K562 (cell line): ENCODE data around the gene DGCR8. TPM values are rescaled to one million over a fixed set of nuclear protein-coding genes. Genes with fewer than 3 reads are reported as not detected.
A peak's percentile ranks its signal among the peaks of the same experiment; 100 is the strongest.

Experiments
- CBFB ChIP-seq: sonication (generic); formaldehyde crosslinking; IDR thresholded peaks from 2 replicates; pipeline ENCODE4 v1.4.0; 2020; ENCODE audit warnings: mild to moderate bottlenecking, missing genetic modification reagents
- ELK3 ChIP-seq: fragments of 450-650 bp; formaldehyde crosslinking; IDR thresholded peaks from 2 replicates; pipeline ENCODE4 v1.4.0; 2020; ENCODE audit warnings: mild to moderate bottlenecking
- HDAC2 ChIP-seq: fragments of 450-650 bp; IDR thresholded peaks from 2 replicates; pipeline ENCODE4 v1.6.1; 2016; ENCODE audit warnings: mild to moderate bottlenecking
- HES1 ChIP-seq: fragments of 450-650 bp; IDR thresholded peaks from 2 replicates; pipeline ENCODE4 v1.6.1; 2016; ENCODE audit warnings: low read depth, mild to moderate bottlenecking, moderate library complexity
- HMGN3 ChIP-seq: IDR thresholded peaks from 2 replicates; pipeline ENCODE4 v1.6.1; 2011; ENCODE audit warnings: borderline replicate concordance, low read depth, mild to moderate bottlenecking, mixed read lengths, low read length; ENCODE audit not compliant: insufficient read length; ENCODE audit errors: extremely low read depth
- KLF13 ChIP-seq: fragments of 450-650 bp; IDR thresholded peaks from 2 replicates; pipeline ENCODE4 v1.6.1; 2016; ENCODE audit warnings: missing genetic modification characterization, low read depth, mild to moderate bottlenecking, missing compliant biosample characterization, moderate library complexity, borderline replicate concordance
- MAFF ChIP-seq: IDR thresholded peaks from 2 replicates; pipeline ENCODE4 v1.6.1; 2012; ENCODE audit warnings: low read length, improper control_type of control experiment
- MAZ ChIP-seq, 2 experiments: fragments of 450-650 bp in 1 of 2; sonication (generic) in 1 of 2; formaldehyde crosslinking; IDR thresholded peaks in 1 of 2; conservative IDR thresholded peaks in 1 of 2; 2 replicates each; pipeline versions ENCODE4 v1.4.0 to v1.5.0; 2020; ENCODE audit warnings: mild to moderate bottlenecking in 1 of 2, missing genetic modification reagents in 1 of 2
- MLX ChIP-seq, 2 experiments: fragments of 450-650 bp in 1 of 2; sonication (generic) in 1 of 2; formaldehyde crosslinking; conservative IDR thresholded peaks; 2 replicates each; pipeline versions ENCODE4 v1.4.0 to v1.8.1; 2020 to 2022; ENCODE audit warnings: mild to moderate bottlenecking in 1 of 2, missing genetic modification reagents in 1 of 2
- MYNN ChIP-seq, 2 experiments: sonication (generic); formaldehyde crosslinking in 1 of 2; IDR thresholded peaks; 2 replicates each; pipeline versions ENCODE4 v1.5.0 to v1.6.1; 2016 to 2020; ENCODE audit warnings: antibody characterized with exemption in 1 of 2, missing genetic modification reagents in 1 of 2
- PHB2 ChIP-seq: fragments of 450-650 bp; IDR thresholded peaks from 2 replicates; pipeline ENCODE4 v1.6.1; 2017; ENCODE audit warnings: low read depth
- RBBP5 ChIP-seq: fragments of 200-600 bp; sonication (generic); IDR thresholded peaks from 2 replicates; pipeline ENCODE4 v1.6.1; 2012; ENCODE audit warnings: borderline replicate concordance, mild to moderate bottlenecking, low read length, control low read depth, inconsistent platforms; ENCODE audit not compliant: insufficient read depth, poor library complexity, severe bottlenecking
- STAT5A ChIP-seq: IDR thresholded peaks from 2 replicates; pipeline ENCODE4 v1.6.1; 2012; ENCODE audit warnings: low read length, inconsistent platforms, borderline replicate concordance
- ZBTB33 ChIP-seq: sonication (generic); formaldehyde crosslinking; IDR thresholded peaks from 2 replicates; pipeline ENCODE4 v1.8.1; 2023; ENCODE audit warnings: mild to moderate bottlenecking, missing genetic modification reagents
- ZNF175 ChIP-seq: fragments of 200-800 bp; sonication (Bioruptor generic); IDR thresholded peaks from 2 replicates; pipeline ENCODE4 v1.6.1; 2016; ENCODE audit warnings: low read depth, mild to moderate bottlenecking, missing genetic modification characterization, missing compliant biosample characterization
- ZNF212 ChIP-seq: fragments of 450-650 bp; formaldehyde crosslinking; IDR thresholded peaks from 2 replicates; pipeline ENCODE4 v1.4.0; 2020; ENCODE audit warnings: mild to moderate bottlenecking
- ZNF24 ChIP-seq: fragments of 450-650 bp; IDR thresholded peaks from 2 replicates; pipeline ENCODE4 v1.6.1; 2016
- ZNF3 ChIP-seq: fragments of 250-450 bp; sonication (Bioruptor Pico); IDR thresholded peaks from 2 replicates; pipeline ENCODE4 v1.5.0; 2021; ENCODE audit warnings: mild to moderate bottlenecking, moderate library complexity
- ZNF354B ChIP-seq: fragments of 250-450 bp; sonication (Bioruptor Pico); IDR thresholded peaks from 2 replicates; pipeline ENCODE4 v1.4.0; 2020
- ZNF445 ChIP-seq: fragments of 250-450 bp; sonication (Bioruptor Pico); IDR thresholded peaks from 2 replicates; pipeline ENCODE4 v1.4.0; 2020; ENCODE audit warnings: low read depth, mild to moderate bottlenecking, moderate library complexity
- ZNF561 ChIP-seq: fragments of 450-650 bp; formaldehyde crosslinking; conservative IDR thresholded peaks from 2 replicates; pipeline ENCODE4 v1.4.0; 2020; ENCODE audit warnings: mild to moderate bottlenecking, moderate library complexity
- ZNF778 ChIP-seq: fragments of 450-650 bp; formaldehyde crosslinking; IDR thresholded peaks from 2 replicates; pipeline ENCODE4 v1.4.0; 2020; ENCODE audit warnings: mild to moderate bottlenecking, moderate library complexity
- polyA plus RNA-seq, 8 experiments: library from polyadenylated mRNA; depleted of rRNA in 4 of 8; stranded (reverse) in 5 of 8; unstranded in 3 of 8; fragments of >200 nt; fragmentation: Nextera tagmentation in 2 of 8; fragmentation: Illumina TruSeq in 1 of 8; extraction: Ambion mirVana in 2 of 8; extraction: Trizol in 1 of 8; gene quantifications; 2 replicates each; pipeline versions ENCODE4 v1.2.1 to v1.2.3, GENCODE V29; 2011 to 2014; ENCODE audit warnings: inconsistent platforms in 1 of 8, missing spikeins in 1 of 8
- total RNA-seq, 7 experiments: library from RNA; depleted of rRNA in 6 of 7; stranded (reverse); fragments of >200 nt in 6 of 7; fragmentation: Illumina TruSeq in 2 of 7; extraction: Trizol in 2 of 7; gene quantifications; 2 replicates each; pipeline versions ENCODE4 v1.2.1 to v1.2.3, GENCODE V29; 2011 to 2021; ENCODE audit warnings: low replicate concordance in 1 of 7

DGCR8 gene
- total and polyA plus RNA-seq, 9 of the 15 experiments (the other 6 are each of a cell fraction or from before 2014, with no cell fraction given) = 5.9 to 144 (median 80.1) TPM

- TF ChIP-seq MLX (CRISPR knock-in tag; conservative IDR thresholded peaks at IDR 0.05) = 0 out of 4 replicates have a peak, but pooled peaks of 1 of the 2 experiments have one; percentile 36
- no peak for TF ChIP-seq PHB2
- TF ChIP-seq ZNF175 (CRISPR knock-in tag) = no peak
- TF ChIP-seq MAFF = no peak
- TF ChIP-seq ELK3 (CRISPR knock-in tag) = no peak
- no peak for TF ChIP-seq ZNF445 (CRISPR knock-in tag)
- TF ChIP-seq CBFB = no peak
- no peak for TF ChIP-seq ZNF212
- TF ChIP-seq ZNF3 (CRISPR knock-in tag) = no peak
- TF ChIP-seq HMGN3 = peak; percentile 12
- TF ChIP-seq ZNF24 = no peak
- peak; percentile 29 for TF ChIP-seq RBBP5
- no peak for TF ChIP-seq ZNF561
- no peak for TF ChIP-seq MYNN (IDR thresholded peaks at IDR 0.05)
- TF ChIP-seq MYNN (CRISPR knock-in tag; IDR thresholded peaks at IDR 0.05) = no peak
- no peak for TF ChIP-seq ZNF778 (CRISPR knock-in tag)
- no peak for TF ChIP-seq STAT5A
- TF ChIP-seq ZNF354B (CRISPR knock-in tag) = no peak
- peak; percentile 18; the same call in 1 of the 2 replicates for TF ChIP-seq KLF13 (tag)
- TF ChIP-seq MAZ (CRISPR knock-in tag; conservative IDR thresholded peaks at IDR 0.05 in 1 of 2, IDR thresholded peaks at IDR 0.05 in 1 of 2) = 0 out of 4 replicates have a peak, but pooled peaks of 1 of the 2 experiments have one; percentile 23
- TF ChIP-seq ZBTB33 = no peak
- no peak for TF ChIP-seq HES1
- no peak for TF ChIP-seq HDAC2
Measured at GRCh38 chr22:20062043-20062765, 17.8 kb upstream of the DGCR8 start (continued).
